Urothelium cell line (cell line): ENCODE measurements around the gene GRB2.
"Not testable (repeated sequence)": the region's sequence is repeated elsewhere in the genome, so short reads cannot be mapped to it uniquely, and the experiment has no call there.

ENCODE experiments used
- DNase-seq: peaks from one replicate; pipeline ENCODE4 v3.0.0; 2011; ENCODE audit warnings: low spot score, mixed read lengths
- FAIRE-seq: peaks from 2 replicates; lab custom pipeline; 2011; peaks lifted over from hg19 to GRCh38; lab: Jason Lieb, UNC

The GRB2 gene

GRCh38 chr17:75405365-75406221, at the start of gene GRB2:
Gene GRB2, minus strand, starts transcription at chr17:75405678. Its CDS starts 12,050 bp downstream, at chr17:75393628.
- DNase-seq (peak; percentile 100), FAIRE-seq (peak; percentile 86)

GRCh38 chr17:75454672-75455071, 49.2 kb upstream of the GRB2 start:
- FAIRE-seq, DNase-seq: not testable (repeated sequence)

GRCh38 chr17:75454193-75454592, 48.7 kb upstream of the GRB2 start:
- FAIRE-seq, result no peak

GRCh38 chr17:75450270-75450669, 44.8 kb upstream of the GRB2 start:
- DNase-seq, result no peak
- FAIRE-seq, result no peak

More at GRCh38 chr17:75454193-75454592, 48.7 kb upstream of the GRB2 start:
- DNase-seq, result no peak

GRCh38 chr17:75447951-75448856, 42.7 kb upstream of the GRB2 start:
- FAIRE-seq (no peak), DNase-seq (no peak)

- not testable (repeated sequence) for DNase-seq, FAIRE-seq
Measured at GRCh38 chr17:75445896-75446295, 40.4 kb upstream of the GRB2 start.

- FAIRE-seq (no peak), DNase-seq (no peak)
Measured at GRCh38 chr17:75445296-75445695, 39.8 kb upstream of the GRB2 start.

- FAIRE-seq (no peak), DNase-seq (no peak)
Measured at GRCh38 chr17:75442168-75443103, 37.0 kb upstream of the GRB2 start.

GRCh38 chr17:75440738-75441448, 35.4 kb upstream of the GRB2 start:
- DNase-seq (no peak), FAIRE-seq (no peak)

GRCh38 chr17:75439287-75439686, 33.8 kb upstream of the GRB2 start:
- no peak for FAIRE-seq

GRCh38 chr17:75437404-75437803, 31.9 kb upstream of the GRB2 start:
- FAIRE-seq, DNase-seq: not testable (repeated sequence)

More at GRCh38 chr17:75439287-75439686, 33.8 kb upstream of the GRB2 start:
- DNase-seq, result no peak

GRCh38 chr17:75434433-75434832, 29.0 kb upstream of the GRB2 start:
- not testable (repeated sequence) for FAIRE-seq, DNase-seq

- no peak for FAIRE-seq
Measured at GRCh38 chr17:75433218-75433783, 27.8 kb upstream of the GRB2 start.

GRCh38 chr17:75430159-75430974, 24.9 kb upstream of the GRB2 start:
- FAIRE-seq (peak; percentile 23), DNase-seq (peak; percentile 84)

More at GRCh38 chr17:75433218-75433783, 27.8 kb upstream of the GRB2 start:
- no peak for DNase-seq

GRCh38 chr17:75428543-75429469, 23.3 kb upstream of the GRB2 start:
- FAIRE-seq, result no peak
- peak; percentile 61 for DNase-seq

- FAIRE-seq, result no peak
- no peak for DNase-seq
Measured at GRCh38 chr17:75418531-75418930, 13.1 kb upstream of the GRB2 start.

GRCh38 chr17:75417054-75417580, 11.6 kb upstream of the GRB2 start:
- FAIRE-seq, result no peak

More at GRCh38 chr17:75417054-75417580, 11.6 kb upstream of the GRB2 start:
- DNase-seq, result no peak
